ENCODE measurements around the gene ODF2L. TPM values are rescaled to one million over a fixed set of nuclear protein-coding genes. Genes with fewer than 3 reads are reported as not detected.

Gene ODF2L
- total RNA-seq, 1 donor from 2014 or later, result 54.3 TPM

DNA sequence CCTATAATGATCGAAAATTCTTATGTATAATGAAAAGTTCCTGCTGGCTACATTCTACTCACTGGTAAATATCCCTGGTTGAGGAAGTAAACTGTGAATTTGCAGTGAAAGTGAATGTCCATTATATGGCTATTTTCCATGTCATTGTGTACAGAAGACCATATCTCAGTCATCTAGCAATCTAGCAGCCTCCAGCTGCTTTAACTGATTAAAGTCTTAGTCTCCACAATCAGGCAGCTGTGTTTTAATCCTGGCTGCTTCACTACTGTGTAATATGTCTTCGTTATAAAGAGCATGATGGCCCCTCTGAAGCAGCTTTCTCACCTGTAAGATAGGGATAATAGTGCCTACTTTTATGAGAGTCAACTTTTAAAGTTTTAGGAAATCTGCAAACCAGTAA is 39.2 kb upstream of the ODF2L start:
- DNase-seq (ENCODE audit: extremely low spot score, unreplicated experiment), result no peak
- Mint-ChIP-seq H3K27me3 (peaks cover 11% of the 10 kb centered on the region), H3K9me3 (no peaks in the 10 kb centered on the region), H3K4me1 (ENCODE audit: unreplicated experiment) (no peaks in the 10 kb centered on the region), H3K36me3 (no peaks in the 10 kb centered on the region), H3K27ac (no peak overlapping the region), H3K4me3 (no peak overlapping the region)
- TF ChIP-seq, protein P1, sequence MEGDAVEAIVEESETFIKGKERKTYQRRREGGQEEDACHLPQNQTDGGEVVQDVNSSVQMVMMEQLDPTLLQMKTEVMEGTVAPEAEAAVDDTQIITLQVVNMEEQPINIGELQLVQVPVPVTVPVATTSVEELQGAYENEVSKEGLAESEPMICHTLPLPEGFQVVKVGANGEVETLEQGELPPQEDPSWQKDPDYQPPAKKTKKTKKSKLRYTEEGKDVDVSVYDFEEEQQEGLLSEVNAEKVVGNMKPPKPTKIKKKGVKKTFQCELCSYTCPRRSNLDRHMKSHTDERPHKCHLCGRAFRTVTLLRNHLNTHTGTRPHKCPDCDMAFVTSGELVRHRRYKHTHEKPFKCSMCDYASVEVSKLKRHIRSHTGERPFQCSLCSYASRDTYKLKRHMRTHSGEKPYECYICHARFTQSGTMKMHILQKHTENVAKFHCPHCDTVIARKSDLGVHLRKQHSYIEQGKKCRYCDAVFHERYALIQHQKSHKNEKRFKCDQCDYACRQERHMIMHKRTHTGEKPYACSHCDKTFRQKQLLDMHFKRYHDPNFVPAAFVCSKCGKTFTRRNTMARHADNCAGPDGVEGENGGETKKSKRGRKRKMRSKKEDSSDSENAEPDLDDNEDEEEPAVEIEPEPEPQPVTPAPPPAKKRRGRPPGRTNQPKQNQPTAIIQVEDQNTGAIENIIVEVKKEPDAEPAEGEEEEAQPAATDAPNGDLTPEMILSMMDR (conservative IDR thresholded peaks at IDR 0.05), result no peak

DNA sequence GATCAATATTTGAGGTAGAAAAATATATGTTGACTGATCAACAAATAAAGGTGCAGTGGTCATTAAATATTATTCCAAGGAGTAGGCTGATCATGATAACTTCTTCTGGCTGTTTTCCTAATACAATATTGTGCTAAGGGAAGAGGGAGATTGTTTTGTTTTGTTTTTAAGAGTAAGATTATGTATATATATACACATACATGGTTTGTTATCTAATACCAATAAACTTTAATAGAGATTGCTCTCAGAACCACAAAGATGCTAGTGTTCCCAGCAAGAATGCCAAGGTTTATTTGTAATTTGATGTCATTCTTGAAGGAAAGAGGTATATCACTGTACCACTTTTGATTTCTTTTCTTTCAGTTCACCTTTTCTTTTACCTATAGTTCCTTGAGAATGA is 37.9 kb upstream of the ODF2L start:
- Mint-ChIP-seq H3K9me3 (no peaks in the 10 kb centered on the region), H3K27ac (no peak overlapping the region), H3K36me3 (no peaks in the 10 kb centered on the region), H3K4me1 (ENCODE audit: unreplicated experiment) (no peaks in the 10 kb centered on the region), H3K27me3 (peaks cover 11% of the 10 kb centered on the region), H3K4me3 (no peak overlapping the region)
- no peak for DNase-seq (ENCODE audit: extremely low spot score, unreplicated experiment)
- TF ChIP-seq, protein P1 (conservative IDR thresholded peaks at IDR 0.05), result peak; percentile 28

DNA sequence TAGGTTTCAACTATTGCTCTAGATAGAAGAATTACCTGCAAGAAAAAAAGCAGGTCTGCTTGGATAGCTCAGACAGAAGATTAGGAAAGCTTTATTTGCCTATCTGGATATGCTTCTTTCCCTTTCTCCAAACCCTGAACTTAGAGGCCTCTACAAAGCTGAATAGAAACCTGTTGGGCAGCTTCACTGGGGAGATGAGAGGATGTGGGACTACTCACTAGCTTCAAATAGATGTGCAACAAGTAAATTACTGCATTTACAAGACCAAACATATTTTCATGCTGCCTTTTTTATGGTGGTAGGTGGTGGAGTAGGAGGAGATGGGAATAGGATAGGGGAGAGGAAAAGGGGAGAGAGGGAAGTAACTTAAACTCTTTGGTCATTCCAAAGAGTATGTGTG is 34.3 kb upstream of the ODF2L start:
- no peak overlapping the region for H3K4me3 Mint-ChIP-seq
- no peaks in the 10 kb centered on the region for H3K9me3 Mint-ChIP-seq
- H3K36me3 Mint-ChIP-seq, result no peaks in the 10 kb centered on the region
- TF ChIP-seq, protein P1 (conservative IDR thresholded peaks at IDR 0.05), result no peak
- no peak overlapping the region for H3K27ac Mint-ChIP-seq
- no peaks in the 10 kb centered on the region for H3K27me3 Mint-ChIP-seq
- no peaks in the 10 kb centered on the region for H3K4me1 Mint-ChIP-seq (ENCODE audit: unreplicated experiment)
- DNase-seq (ENCODE audit: extremely low spot score, unreplicated experiment), result no peak

DNA sequence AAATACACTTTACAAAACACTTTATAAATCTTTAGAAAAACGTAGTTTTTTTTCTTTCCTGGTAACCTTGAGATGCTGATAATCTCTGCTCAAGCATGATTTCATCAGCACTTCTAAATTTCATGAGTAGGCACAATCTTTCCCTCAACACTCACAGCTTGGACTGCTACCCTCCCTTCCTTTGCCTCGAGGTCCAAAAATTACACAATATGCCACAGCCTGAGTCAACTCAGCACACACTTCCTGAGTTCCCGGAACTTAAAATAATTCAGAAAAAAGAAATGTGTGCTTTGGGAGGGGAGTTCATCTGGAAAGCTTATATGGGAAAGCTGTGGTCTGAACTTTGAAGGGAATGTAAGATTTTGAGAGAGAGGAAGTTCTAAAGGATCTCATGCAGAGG is 33.7 kb upstream of the ODF2L start:
- H3K4me1 Mint-ChIP-seq (ENCODE audit: unreplicated experiment), result no peaks in the 10 kb centered on the region
- H3K4me3 Mint-ChIP-seq, result no peak overlapping the region
- TF ChIP-seq, protein P1 (conservative IDR thresholded peaks at IDR 0.05), result no peak
- no peak for DNase-seq (ENCODE audit: extremely low spot score, unreplicated experiment)
- H3K36me3 Mint-ChIP-seq, result no peaks in the 10 kb centered on the region
- no peak overlapping the region for H3K27ac Mint-ChIP-seq
- no peaks in the 10 kb centered on the region for H3K9me3 Mint-ChIP-seq
- H3K27me3 Mint-ChIP-seq, result no peaks in the 10 kb centered on the region

DNA sequence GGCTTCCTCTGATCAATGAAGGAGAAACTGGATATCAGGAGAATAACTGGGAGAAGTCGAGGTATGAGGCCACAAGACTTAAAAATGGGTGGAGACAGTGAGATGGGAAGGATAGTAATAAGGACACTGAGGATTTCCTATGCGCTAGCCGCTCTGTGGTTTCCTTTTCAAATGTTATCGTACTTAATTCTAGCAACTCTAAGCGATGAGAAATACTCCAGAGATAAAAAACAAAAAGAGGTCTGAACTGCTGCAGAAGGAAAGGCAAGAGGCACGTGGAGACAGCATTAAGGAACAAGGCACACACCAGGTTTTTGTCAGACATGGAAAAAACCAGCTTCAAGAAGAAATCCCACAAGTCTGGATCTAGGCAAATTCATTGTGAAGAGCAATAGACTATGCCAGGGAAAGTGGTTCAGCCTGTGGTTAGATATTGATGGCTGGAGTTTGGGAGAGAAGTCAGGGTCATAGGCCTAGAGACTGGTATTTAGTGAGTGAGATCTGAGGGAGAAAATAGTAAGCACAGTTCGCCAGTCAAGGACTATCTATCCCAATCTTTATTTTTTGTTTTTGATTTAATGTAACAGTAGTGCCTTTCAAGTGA is 33.1 kb upstream of the ODF2L start:
- no peaks in the 10 kb centered on the region for H3K36me3 Mint-ChIP-seq
- no peaks in the 10 kb centered on the region for H3K4me1 Mint-ChIP-seq (ENCODE audit: unreplicated experiment)
- TF ChIP-seq, protein P1 (conservative IDR thresholded peaks at IDR 0.05), result no peak
- no peak for DNase-seq (ENCODE audit: extremely low spot score, unreplicated experiment)
- H3K27me3 Mint-ChIP-seq, result no peaks in the 10 kb centered on the region
- H3K4me3 Mint-ChIP-seq, result no peak overlapping the region
- no peaks in the 10 kb centered on the region for H3K9me3 Mint-ChIP-seq
- H3K27ac Mint-ChIP-seq, result no peak overlapping the region

DNA sequence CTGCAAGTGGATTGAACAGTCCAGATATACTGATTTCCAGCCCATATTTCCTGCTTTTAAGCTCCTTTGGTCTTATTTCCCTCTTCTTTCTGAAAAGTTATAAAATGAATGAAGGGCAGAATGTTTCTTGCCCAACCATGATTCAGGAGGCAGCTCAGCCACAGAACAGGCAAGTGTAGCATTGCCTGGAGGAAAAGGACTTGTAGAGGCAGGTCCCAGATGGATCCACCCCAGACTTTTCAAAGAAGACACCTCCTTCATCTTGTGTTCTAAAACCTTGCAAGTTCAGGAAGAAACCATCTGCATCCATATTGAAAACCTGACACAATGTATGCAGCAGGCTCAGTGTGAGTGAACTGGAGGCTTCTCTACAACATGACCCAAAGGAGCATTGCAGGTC is 27.8 kb upstream of the ODF2L start, which contains the start of gene CLCA2:
TSS of gene CLCA2 (plus strand) at position 299 of the 400 bp plus-strand sequence. CDS start at position 376, 77 bp downstream.
- Mint-ChIP-seq H3K36me3 (no peaks in the 10 kb centered on the region), H3K27me3 (no peaks in the 10 kb centered on the region), H3K27ac (no peak within 1 kb of the TSS), H3K4me1 (ENCODE audit: unreplicated experiment) (no peaks in the 10 kb centered on the region), H3K4me3 (no peak within 1 kb of the TSS), H3K9me3 (no peaks in the 10 kb centered on the region)
- no peak for DNase-seq (ENCODE audit: extremely low spot score, unreplicated experiment)
- TF ChIP-seq, protein P1 (conservative IDR thresholded peaks at IDR 0.05), result no peak
